Forelimb muscle (tissue), 1 donor: ENCODE results near the gene NINJ2. TPM values are rescaled to one million over a fixed set of nuclear protein-coding genes. Genes with fewer than 3 reads are reported as not detected.
"Not testable (repeated sequence)": the region's sequence is repeated elsewhere in the genome, so short reads cannot be mapped to it uniquely, and the experiment has no call there.

Experiments used
- DNase-seq: peaks from one replicate; pipeline ENCODE4 v3.0.0-alpha.2; 2013; ENCODE audit warnings: low read depth
- polyA plus RNA-seq: library from polyadenylated mRNA; unstranded; fragments of 120-200 nt; gene quantifications from one replicate; pipeline ENCODE4 v1.2.1, GENCODE V29; 2013; ENCODE audit not compliant: insufficient read length

NINJ2 gene
- polyA plus RNA-seq, 1 donor: 5.5 TPM

DNA sequence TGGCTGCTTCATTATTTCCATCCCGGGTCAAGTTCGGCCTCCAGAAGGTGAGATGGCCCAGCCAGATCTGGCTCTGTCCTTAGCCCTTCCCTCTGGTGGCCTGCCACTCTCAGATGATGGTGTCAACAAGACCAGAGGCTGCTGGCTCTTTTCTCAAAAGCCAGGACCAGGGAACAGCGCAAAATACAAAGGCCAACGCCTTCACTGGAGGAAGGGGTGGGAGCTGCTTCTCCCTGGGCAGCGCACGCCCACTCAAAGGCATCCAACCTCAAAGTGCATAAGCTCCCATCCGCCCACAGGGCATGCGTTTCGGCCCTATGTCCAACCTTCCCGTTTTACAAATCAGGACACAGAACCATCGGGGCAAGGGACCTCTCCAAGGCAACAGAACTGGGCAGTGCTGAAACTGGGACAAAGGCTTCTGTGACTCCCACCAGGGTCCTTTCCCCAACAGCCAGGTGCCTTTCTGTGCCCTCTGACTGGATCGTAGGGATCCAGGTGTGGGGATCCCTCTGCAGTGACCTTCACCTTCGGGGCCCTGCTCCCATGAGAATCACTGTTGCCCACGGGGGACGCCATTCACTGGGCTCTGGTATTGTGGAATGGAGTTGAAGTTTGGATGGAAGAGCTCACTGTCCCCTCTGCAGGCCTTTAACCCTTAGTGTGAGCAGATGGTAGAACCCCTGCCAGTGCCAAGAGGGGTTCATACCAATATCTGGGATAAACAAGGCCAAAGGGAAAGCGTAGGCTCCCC is 76.8 kb downstream of the NINJ2 start:
- DNase-seq: no peak

DNA sequence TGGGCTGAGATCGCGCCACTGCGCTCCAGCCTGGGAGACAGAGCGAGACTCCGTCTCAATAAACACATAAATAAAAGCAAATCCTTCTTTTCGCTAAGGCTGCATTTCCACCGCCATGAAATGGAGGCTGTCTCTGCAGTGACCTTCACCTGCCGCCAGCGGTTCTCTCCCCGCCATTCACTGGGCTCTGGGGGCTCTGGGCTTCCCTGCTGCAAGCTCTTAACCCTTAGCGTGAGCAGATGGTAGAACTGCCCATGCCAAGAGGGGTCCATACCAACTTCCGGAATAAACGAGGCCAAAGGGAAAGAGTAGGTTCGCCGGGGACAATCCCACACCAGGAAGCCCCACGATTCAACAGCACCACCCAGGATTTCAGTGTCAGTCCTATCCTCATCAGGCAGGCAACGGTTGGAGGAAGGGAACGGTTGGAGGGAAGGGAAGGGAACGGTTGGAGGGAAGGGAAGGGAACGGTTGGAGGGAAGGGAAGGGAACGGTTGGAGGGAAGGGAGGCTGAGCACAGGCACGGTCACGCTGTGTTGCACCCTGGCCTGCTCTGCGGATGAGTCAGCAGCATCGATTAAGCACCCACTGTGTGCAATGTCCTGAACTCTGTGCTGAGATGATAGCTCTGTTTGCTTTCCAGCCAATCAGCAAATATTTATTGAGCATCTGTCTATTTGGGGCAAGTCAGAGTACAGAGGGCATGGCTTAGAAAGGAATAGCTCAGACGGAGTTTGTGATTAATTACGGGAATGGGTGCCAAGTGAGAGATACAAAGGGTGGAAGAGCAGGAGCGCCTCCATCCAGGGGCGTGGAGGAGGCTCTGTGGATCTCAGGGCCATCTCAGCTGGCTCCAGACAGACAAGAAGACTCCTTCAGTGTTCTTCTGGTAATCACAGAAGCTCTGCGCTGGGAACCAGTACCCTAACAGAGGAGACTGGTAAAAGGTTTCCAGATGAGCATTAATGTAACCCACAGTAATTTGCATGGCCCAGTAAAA is 77.9 kb downstream of the NINJ2 start:
- DNase-seq: no peak

GRCh38 chr12:583251-583869 is 79.9 kb downstream of the NINJ2 start:
- DNase-seq: no peak

DNA sequence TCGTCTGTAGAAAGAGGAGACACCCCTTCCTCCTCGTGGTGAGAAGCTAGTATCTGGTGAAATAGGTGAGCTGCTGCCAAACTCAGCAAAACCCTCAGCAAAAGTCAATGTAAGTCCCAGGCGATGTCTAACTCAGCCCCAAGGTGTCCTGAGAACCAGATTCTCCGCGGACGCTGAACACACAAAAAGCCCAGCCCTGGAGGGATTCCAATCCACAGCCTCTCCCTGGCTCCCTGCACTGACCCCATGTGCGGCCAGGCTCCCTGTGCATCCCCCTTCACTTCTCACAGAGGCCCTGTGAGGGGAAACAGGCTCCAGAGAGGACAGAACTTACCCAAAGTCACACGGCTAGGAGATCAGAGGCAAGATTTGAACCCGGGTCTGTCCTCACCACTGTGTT is 81.5 kb downstream of the NINJ2 start:
- no peak for DNase-seq

DNA sequence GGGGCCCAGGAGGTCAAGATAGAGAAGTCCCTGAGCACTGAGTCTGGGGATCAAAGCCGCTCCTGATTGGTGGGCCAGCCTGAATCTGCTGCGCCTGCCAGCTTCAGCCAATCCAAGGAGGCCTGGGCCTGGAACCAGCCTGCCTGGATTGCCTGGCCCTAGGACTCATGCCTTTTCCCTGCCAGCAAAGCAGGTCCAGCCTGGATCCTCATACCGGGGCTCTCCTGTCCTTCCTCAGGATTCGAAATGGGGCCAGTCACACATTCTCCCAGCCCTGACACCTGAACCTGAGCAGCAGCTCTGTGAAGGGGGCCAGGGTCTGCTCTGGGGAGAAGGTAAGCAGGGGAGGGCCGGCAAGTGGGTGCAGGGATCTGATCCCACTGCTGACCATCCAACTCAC is 81.9 kb downstream of the NINJ2 start:
- no peak for DNase-seq

- no peak for DNase-seq
These were observed 82.4 kb downstream of the NINJ2 start for GRCh38 chr12:580813-581212.

DNA sequence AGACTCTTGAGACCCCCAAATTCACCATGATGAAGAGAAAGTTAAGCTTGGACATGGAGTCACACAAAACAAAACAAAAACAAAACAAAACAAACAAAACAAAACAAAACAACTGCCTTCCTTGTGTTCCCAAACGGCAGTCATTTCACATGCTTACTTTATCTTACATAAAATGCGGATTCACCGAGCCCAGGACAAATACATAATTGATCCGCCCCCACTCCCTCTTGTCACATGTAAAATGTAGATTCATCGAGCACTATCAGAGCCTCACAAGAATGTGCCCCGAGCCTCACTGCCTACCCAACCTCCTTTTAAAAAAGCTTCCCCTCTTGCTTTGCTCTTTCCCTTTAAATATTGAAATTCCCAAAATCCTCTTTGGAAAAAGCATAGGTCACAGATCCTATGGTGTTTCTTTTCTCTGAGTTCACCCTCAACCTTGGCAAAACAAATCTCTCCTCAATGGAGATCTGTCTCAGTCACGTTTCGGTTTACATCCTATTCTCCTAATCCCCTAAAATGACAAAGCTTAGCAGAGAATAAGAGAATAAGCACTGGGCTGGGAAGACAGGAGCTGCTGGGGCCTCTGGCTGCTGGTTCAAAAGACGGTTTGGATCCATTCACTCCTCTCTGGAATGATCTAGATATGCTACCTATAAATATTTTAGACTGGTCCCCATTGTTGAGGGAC is 83.7 kb downstream of the NINJ2 start:
- DNase-seq: no peak

DNA sequence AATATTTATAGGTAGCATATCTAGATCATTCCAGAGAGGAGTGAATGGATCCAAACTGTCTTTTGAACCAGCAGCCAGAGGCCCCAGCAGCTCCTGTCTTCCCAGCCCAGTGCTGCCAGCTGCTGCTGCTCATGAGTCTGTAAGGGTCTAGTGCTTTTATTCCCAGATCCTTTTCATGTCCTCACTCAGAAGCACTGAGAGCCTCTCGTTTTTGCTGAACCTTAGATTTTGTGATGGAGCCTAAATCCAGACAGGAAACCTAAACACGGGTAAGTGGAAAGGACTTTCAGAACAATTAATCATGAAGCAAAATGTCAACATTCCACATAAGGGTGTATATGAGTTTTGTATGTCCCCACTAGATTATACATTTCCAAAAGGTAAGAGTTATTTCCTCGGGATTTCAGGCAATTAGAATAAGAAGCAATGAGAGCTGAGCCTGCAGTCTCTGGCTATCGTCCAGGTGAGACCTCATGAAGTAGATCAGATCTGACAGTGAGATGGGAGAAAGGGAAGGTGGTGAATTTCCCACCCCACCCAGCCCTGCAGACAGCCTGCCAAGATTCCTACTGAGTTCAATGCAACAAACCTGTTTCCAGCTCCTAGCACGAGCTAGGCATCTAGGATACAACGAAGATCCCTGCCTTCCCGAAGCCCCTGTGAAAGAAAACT is 84.4 kb downstream of the NINJ2 start:
- no peak for DNase-seq

GRCh38 chr12:577994-578747 is 85.1 kb downstream of the NINJ2 start:
- DNase-seq: not testable (repeated sequence)

DNA sequence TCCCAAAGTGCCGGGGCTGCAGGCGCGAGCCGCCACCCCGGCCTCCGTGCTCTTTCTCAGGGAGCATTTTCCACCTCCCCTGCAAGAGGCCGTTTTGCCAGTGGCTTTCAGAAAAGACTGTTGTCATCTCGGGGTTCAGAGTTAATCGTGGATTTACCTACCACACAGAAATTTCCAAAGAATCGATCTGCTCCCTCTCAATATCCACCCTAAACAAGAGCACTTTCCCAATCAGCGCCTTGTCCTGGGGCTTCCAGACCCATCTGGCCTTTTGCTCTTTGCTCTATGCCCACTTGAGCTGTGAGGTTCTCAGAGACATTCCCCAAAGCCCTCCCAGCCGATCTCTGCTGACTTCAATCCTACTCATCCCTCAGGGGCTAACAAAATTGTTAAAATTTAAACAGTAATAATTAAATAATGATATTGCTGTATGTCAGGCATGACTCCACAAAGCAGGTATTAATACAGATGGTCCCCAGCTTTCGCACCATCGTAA is 86.6 kb downstream of the NINJ2 start:
- DNase-seq: no peak

- no peak for DNase-seq
These were observed 87.2 kb downstream of the NINJ2 start for GRCh38 chr12:575948-576614.

- DNase-seq: no peak
These were observed 88.1 kb downstream of the NINJ2 start for GRCh38 chr12:575129-575502.

DNA sequence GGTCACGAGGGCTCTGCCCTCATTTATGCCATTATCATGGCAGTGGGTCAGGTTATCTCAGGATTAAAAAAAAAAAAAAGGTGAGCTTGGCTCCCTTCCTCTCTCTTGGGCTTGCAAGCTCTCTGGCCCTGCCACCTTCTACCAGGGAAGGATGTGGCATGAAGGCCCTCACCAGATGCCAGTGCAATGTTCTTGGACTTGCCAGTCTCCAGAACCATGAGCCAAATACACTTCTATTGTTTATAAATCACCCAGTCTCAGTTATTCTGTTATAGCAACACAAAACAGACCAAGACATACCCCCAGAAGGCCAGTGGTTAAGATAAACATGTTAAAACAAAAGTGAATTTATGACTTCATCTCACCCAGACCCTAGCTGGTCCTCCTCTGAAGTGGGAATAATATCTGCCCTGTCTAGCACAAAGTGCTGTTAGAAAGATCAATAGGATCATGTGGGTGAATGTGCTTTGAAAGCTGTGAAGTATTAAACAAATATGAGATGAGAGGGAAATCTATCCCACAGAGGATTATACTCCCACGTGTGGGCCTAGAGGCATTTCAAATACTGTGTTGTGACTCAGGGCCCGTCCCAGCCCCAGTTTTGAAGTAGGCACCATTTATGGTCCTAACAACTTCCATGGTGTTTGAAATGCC is 88.6 kb downstream of the NINJ2 start:
- DNase-seq: no peak

- no peak for DNase-seq
These were observed 90.0 kb downstream of the NINJ2 start for GRCh38 chr12:573232-573631.

- no peak for DNase-seq
These were observed 90.7 kb downstream of the NINJ2 start for GRCh38 chr12:572532-572899.

DNA sequence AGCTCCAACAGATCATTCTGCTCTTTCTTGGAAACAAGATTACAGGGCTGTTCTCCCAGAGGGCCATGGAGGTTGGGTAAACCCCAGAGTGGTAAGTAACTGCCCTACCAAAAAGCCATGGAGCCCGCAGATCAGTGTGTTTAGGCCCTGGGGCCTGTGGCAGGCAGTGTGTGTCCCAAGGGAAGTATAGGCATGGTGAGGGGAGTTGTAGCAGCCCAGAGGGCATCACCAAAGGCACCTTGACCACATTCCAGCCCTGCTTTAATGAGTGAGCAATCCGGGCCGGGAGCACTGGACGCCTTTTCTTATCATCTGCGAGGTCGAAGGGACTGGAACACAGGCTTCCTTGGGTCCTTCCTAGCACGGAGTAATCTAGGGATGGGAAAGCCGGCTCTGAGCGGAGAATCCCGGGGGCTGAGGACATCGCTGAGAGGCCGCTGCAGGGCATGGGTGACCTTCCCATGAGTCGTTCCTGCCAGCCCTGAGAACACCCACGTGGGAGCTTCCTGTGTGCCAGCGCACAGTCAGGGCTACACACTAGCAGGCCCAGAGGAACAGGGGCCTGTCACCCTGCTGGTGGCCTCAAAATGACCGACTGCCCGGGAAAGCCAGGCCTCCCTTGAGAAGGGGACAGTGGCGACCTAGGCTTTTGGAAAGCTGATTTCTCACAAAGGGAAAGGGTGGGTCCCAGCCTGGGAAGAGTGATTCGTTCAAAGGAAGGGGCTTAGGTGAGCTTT is 91.3 kb downstream of the NINJ2 start:
- DNase-seq: no peak

DNA sequence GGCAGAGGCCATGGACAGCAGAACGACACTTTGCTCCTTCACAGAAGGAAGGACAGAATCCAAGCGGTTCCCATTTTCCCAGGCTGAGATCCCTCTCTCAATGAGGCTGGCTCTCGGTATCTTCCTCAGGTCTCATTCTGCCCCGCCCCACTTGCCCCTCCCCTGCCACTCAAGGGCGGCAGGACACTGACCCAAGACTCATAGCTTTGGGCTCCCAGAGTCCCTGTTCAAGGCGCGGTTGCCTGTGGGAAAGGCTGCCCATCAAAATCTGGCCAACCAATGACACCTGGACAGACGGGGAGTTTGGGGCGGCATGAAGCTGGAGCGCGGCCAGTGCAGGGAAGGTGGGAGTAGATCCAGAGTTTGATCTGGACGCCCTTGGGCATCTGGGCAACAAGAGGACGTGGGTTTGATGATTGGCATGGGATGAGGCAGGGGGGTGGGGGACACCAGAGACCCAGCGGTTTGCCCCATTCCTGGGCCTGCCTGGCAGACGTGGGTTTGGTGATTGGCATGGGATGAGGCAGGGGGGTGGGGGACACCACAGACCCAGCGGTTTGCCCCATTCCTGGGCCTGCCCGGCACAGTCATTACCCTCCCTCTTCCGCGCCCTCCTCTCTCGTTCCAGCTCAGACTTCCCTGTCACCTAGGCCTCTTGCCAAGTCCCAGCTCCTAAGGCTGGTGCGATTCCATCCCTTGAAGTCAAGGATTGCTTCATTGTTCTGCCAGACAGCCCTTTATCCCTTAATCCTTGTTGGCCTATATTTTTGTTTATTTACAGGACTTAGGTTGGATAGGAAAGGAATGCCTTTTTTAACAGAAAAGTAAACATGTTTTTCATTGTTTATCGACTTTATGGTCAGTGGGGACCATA is 92.1 kb downstream of the NINJ2 start:
- no peak for DNase-seq
